Testis (tissue), 2 donors: ENCODE measurements around the gene LRP10.

Experiments used
- POLR2A ChIP-seq: fragments of 450-650 bp; IDR thresholded peaks from one replicate; pipeline ENCODE4 v1.6.1; 2017; ENCODE audit warnings: antibody characterized with exemption, mild to moderate bottlenecking, moderate library complexity
- TF ChIP-seq, protein P1 (sequence below), 3 experiments: fragments of 450-650 bp in 2 of 3; fragments of 200-600 bp in 1 of 3; sonication (generic) in 1 of 3; IDR thresholded peaks; one replicate each; pipeline ENCODE4 v1.5.1; 2016 to 2019; ENCODE audit warnings: antibody characterized with exemption in 3 of 3, mild to moderate bottlenecking in 2 of 3, moderate library complexity in 1 of 3

DNA sequence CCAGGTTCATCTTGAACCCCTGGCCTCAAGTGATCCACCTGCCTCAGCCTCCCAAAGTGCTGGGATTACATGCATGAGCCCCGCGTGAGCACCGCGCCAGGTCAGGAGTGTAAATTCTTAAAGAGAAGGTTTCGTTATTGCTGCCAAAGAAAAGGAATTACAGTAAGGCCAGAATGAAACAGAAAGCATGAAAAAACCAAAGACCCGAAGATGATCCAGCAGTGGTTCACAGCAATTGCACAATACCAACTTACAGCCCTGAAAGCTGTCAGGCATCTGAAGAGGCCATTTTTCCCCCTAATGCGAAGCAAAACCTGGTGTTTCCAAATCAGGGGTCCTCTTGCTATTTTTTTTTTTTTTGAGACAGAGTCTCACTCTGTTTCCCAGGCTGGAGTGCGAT, 37.1 kb downstream of the LRP10 start:
- TF ChIP-seq, protein P1, sequence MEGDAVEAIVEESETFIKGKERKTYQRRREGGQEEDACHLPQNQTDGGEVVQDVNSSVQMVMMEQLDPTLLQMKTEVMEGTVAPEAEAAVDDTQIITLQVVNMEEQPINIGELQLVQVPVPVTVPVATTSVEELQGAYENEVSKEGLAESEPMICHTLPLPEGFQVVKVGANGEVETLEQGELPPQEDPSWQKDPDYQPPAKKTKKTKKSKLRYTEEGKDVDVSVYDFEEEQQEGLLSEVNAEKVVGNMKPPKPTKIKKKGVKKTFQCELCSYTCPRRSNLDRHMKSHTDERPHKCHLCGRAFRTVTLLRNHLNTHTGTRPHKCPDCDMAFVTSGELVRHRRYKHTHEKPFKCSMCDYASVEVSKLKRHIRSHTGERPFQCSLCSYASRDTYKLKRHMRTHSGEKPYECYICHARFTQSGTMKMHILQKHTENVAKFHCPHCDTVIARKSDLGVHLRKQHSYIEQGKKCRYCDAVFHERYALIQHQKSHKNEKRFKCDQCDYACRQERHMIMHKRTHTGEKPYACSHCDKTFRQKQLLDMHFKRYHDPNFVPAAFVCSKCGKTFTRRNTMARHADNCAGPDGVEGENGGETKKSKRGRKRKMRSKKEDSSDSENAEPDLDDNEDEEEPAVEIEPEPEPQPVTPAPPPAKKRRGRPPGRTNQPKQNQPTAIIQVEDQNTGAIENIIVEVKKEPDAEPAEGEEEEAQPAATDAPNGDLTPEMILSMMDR (IDR thresholded peaks at IDR 0.05), result no peak
- TF ChIP-seq POLR2A, result no peak
